ENCODE results near the gene ARID3B. TPM values are rescaled to one million over a fixed set of nuclear protein-coding genes. Genes with fewer than 3 reads are reported as not detected.
"Not testable (repeated sequence)": the region's sequence is repeated elsewhere in the genome, so short reads cannot be mapped to it uniquely, and the experiment has no call there.

Gene ARID3B
- total RNA-seq, 1 donor from 2014 or later, result 31.5 TPM

DNA sequence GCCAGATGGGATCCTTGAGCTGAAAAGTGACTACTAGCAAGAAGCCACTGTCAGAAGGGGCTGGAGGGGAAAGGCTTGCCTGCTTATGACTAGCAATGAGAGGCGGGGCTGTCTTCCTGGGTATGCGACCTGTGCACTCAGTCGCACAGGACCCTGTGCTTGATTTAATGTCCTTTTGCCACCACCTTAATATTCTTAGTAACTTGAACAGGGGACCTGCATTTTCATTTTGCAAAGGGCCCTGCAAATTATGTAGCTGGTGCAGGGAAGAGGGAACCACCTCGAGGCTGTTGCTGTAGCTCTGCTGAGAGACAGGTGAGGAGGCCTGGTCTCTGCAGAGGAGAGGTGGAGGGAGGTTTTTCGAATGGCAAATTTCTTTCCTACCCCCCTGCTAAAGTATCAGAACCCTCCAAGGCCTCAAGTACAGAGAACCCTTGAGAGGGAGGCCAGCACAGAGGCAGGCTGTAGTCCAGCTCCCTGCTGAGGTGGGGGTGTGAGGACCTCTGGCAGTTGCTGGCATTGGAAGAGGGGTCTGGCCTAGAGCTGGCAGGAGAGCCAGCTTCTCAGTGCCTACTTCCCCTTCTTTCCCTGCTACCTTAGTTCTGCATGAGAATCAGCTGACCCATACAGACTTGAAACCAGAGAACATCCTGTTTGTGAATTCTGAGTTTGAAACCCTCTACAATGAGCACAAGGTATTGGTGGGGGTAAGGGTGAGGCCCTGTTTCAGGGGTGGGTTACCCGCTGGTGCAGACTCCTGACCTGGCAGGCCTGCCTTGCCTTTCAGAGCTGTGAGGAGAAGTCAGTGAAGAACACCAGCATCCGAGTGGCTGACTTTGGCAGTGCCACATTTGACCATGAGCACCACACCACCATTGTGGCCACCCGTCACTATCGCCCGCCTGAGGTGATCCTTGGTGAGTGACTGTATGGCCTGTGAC lies 86.0 kb downstream of the ARID3B start:
- Histone ChIP-seq H3K4me2 (no peak overlapping the region), H3F3A (ENCODE audit: low read depth) (no peaks in the 10 kb centered on the region), H3K36me3 (no peaks in the 10 kb centered on the region), H3K4me1 (no peaks in the 10 kb centered on the region), H3K9ac (peak overlapping the region; percentile 2), H3K27ac (no peak overlapping the region), H3K79me2 (ENCODE audit: low read depth) (peaks cover 8% of the 10 kb centered on the region), H3K27me3 (no peaks in the 10 kb centered on the region), H3K4me3 (no peak overlapping the region), H3K9me3 (ENCODE audit: low read depth) (no peaks in the 10 kb centered on the region), H4K20me1 (ENCODE audit: low read depth) (peaks cover 42% of the 10 kb centered on the region), H2AFZ (replicated peaks) (no peak overlapping the region)
- Mint-ChIP-seq H3K27me3 (ENCODE audit: insufficient read depth, low read depth) (peaks cover 9% of the 10 kb centered on the region), H3K27ac (no peak overlapping the region), H3K36me3 (peaks cover 26% of the 10 kb centered on the region), H3K4me1 (no peaks in the 10 kb centered on the region), H3K9me3 (no peaks in the 10 kb centered on the region), H3K4me3 (no peak overlapping the region)
- TF ChIP-seq, protein P1, sequence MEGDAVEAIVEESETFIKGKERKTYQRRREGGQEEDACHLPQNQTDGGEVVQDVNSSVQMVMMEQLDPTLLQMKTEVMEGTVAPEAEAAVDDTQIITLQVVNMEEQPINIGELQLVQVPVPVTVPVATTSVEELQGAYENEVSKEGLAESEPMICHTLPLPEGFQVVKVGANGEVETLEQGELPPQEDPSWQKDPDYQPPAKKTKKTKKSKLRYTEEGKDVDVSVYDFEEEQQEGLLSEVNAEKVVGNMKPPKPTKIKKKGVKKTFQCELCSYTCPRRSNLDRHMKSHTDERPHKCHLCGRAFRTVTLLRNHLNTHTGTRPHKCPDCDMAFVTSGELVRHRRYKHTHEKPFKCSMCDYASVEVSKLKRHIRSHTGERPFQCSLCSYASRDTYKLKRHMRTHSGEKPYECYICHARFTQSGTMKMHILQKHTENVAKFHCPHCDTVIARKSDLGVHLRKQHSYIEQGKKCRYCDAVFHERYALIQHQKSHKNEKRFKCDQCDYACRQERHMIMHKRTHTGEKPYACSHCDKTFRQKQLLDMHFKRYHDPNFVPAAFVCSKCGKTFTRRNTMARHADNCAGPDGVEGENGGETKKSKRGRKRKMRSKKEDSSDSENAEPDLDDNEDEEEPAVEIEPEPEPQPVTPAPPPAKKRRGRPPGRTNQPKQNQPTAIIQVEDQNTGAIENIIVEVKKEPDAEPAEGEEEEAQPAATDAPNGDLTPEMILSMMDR (IDR thresholded peaks at IDR 0.05), result no peak
- DNase-seq (ENCODE audit: low spot score), result no peak

DNA sequence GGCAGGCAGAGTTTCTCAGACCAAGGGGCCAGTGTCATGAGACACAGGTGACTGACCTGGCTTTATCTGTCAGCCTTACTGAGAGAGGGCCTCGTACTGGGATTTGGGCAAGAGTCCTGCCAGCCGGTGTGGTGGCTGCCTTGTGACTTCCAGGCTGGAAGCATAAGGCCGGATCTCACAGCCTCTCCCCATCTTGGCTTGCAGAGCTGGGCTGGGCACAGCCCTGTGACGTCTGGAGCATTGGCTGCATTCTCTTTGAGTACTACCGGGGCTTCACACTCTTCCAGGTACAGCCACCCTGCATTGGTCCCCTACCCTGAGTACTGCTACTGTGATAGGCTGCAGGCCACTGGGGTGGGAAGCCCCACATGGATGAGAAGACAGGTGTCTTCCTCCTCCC lies 86.7 kb downstream of the ARID3B start:
- peaks cover 41% of the 10 kb centered on the region for H4K20me1 ChIP-seq (ENCODE audit: low read depth)
- H3K9ac ChIP-seq, result no peak overlapping the region
- peaks cover 20% of the 10 kb centered on the region for H3K36me3 Mint-ChIP-seq

DNA sequence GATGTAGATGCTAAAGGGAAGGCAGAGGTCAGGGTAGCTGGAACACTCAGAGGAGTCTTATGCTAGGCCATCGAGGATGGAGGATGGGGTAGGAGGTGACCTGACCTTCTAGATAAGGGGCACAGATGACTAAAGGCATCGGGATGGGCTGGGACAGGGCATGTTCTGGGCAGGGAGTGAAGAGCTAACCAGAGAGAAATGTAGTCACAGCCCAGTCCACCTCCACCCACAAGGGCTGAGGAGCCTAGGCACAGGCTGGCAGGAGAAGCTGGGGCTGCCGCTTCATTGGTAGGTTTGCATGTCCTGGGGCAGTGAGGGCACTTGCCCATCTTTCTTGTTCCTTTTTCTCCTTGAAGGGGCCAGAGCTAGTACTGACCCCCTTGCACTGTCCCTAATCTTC lies 87.2 kb downstream of the ARID3B start:
- no peaks in the 10 kb centered on the region for H3K79me2 ChIP-seq (ENCODE audit: low read depth)
- Mint-ChIP-seq H3K27me3 (ENCODE audit: insufficient read depth, low read depth) (peaks cover 9% of the 10 kb centered on the region), H3K27ac (no peak overlapping the region), H3K4me3 (no peak overlapping the region), H3K4me1 (no peaks in the 10 kb centered on the region), H3K36me3 (peaks cover 20% of the 10 kb centered on the region), H3K9me3 (no peaks in the 10 kb centered on the region)
- peaks cover 2% of the 10 kb centered on the region for H3F3A ChIP-seq (ENCODE audit: low read depth)
- no peak for DNase-seq (ENCODE audit: low spot score)
- no peak overlapping the region for H2AFZ ChIP-seq (replicated peaks)
- H3K9ac ChIP-seq, result no peak overlapping the region
- no peaks in the 10 kb centered on the region for H3K4me1 ChIP-seq
- no peak overlapping the region for H3K27ac ChIP-seq
- no peaks in the 10 kb centered on the region for H3K9me3 ChIP-seq (ENCODE audit: low read depth)
- no peaks in the 10 kb centered on the region for H3K27me3 ChIP-seq
- H4K20me1 ChIP-seq (ENCODE audit: low read depth), result peaks cover 43% of the 10 kb centered on the region
- no peaks in the 10 kb centered on the region for H3K36me3 ChIP-seq
- H3K4me3 ChIP-seq, result no peak overlapping the region
- TF ChIP-seq, protein P1 (IDR thresholded peaks at IDR 0.05), result no peak
- no peak for TF ChIP-seq EZH2 (IDR thresholded peaks at IDR 0.05)
- TF ChIP-seq EZH2phosphoT487 (IDR thresholded peaks at IDR 0.05), result no peak
- H3K4me2 ChIP-seq, result no peak overlapping the region

More for the DNA sequence above, 86.7 kb downstream of the ARID3B start:
- Histone ChIP-seq H3K4me3 (no peak overlapping the region), H3K4me2 (no peak overlapping the region), H3K9me3 (ENCODE audit: low read depth) (no peaks in the 10 kb centered on the region), H3K4me1 (no peaks in the 10 kb centered on the region), H3F3A (ENCODE audit: low read depth) (peaks cover 2% of the 10 kb centered on the region), H3K27me3 (no peaks in the 10 kb centered on the region), H3K36me3 (no peaks in the 10 kb centered on the region), H3K79me2 (ENCODE audit: low read depth) (peaks cover under 1% of the 10 kb centered on the region), H3K27ac (no peak overlapping the region), H2AFZ (replicated peaks) (no peak overlapping the region)
- no peak for TF ChIP-seq EZH2phosphoT487 (IDR thresholded peaks at IDR 0.05)
- DNase-seq (ENCODE audit: low spot score), result no peak
- Mint-ChIP-seq H3K9me3 (no peaks in the 10 kb centered on the region), H3K4me1 (no peaks in the 10 kb centered on the region), H3K27ac (no peak overlapping the region), H3K4me3 (no peak overlapping the region), H3K27me3 (ENCODE audit: insufficient read depth, low read depth) (peaks cover 9% of the 10 kb centered on the region)

DNA sequence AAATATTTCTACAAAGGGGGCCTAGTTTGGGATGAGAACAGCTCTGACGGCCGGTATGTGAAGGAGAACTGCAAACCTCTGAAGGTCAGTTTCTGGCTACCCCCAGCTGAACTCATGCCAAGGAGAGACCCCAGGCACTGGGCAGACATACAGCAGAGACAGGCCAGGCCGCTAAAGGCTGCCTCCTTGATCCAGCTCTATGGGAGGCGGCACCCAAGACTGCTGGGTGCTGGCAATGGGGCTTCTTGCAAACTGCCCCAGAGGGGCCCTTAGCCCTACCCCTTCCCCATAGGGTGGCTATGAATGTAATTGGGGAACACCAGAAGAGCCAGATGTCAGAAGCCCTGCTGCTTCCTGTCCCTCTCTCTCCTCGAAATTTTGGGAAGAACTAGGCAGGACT lies 87.9 kb downstream of the ARID3B start:
- H3K9me3 ChIP-seq (ENCODE audit: low read depth), result no peaks in the 10 kb centered on the region
- no peak overlapping the region for H3K9ac ChIP-seq
- no peak overlapping the region for H3K4me3 Mint-ChIP-seq
- H3K9me3 Mint-ChIP-seq, result no peaks in the 10 kb centered on the region
- no peaks in the 10 kb centered on the region for H3K27me3 ChIP-seq
- H3K27me3 Mint-ChIP-seq (ENCODE audit: insufficient read depth, low read depth), result peaks cover 9% of the 10 kb centered on the region
- no peak overlapping the region for H3K4me3 ChIP-seq
- H3K27ac ChIP-seq, result no peak overlapping the region
- H3K36me3 Mint-ChIP-seq, result peaks cover 17% of the 10 kb centered on the region
- no peaks in the 10 kb centered on the region for H3K4me1 ChIP-seq
- no peak overlapping the region for H3K4me2 ChIP-seq
- no peak overlapping the region for H2AFZ ChIP-seq (replicated peaks)
- no peak for DNase-seq (ENCODE audit: low spot score)
- no peaks in the 10 kb centered on the region for H3K4me1 Mint-ChIP-seq
- peaks cover 46% of the 10 kb centered on the region for H4K20me1 ChIP-seq (ENCODE audit: low read depth)
- no peak for TF ChIP-seq EZH2 (IDR thresholded peaks at IDR 0.05)
- TF ChIP-seq EZH2phosphoT487 (IDR thresholded peaks at IDR 0.05), result no peak
- TF ChIP-seq, protein P1 (IDR thresholded peaks at IDR 0.05), result no peak
- no peaks in the 10 kb centered on the region for H3K36me3 ChIP-seq
- H3K27ac Mint-ChIP-seq, result peak overlapping the region; percentile 69
- H3K79me2 ChIP-seq (ENCODE audit: low read depth), result no peaks in the 10 kb centered on the region
- H3F3A ChIP-seq (ENCODE audit: low read depth), result peaks cover 2% of the 10 kb centered on the region

DNA sequence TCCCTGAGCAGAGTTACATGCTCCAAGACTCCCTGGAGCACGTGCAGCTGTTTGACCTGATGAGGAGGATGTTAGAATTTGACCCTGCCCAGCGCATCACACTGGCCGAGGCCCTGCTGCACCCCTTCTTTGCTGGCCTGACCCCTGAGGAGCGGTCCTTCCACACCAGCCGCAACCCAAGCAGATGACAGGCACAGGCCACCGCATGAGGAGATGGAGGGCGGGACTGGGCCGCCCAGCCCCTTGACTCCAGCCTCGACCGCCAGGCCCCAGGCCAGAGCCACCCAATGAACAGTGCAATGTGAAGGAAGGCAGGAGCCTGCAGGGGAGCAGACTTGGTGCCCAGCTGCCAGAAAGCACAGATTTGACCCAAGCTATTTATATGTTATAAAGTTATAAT lies 88.7 kb downstream of the ARID3B start:
- H3K4me3 ChIP-seq; H3K27me3 Mint-ChIP-seq (ENCODE audit: insufficient read depth, low read depth); H3K4me1 ChIP-seq; H2AFZ ChIP-seq (replicated peaks); H3K27ac Mint-ChIP-seq; H3K4me1 Mint-ChIP-seq; H3K27ac ChIP-seq; H3K4me3 Mint-ChIP-seq; H3K9me3 ChIP-seq (ENCODE audit: low read depth); H3K9me3 Mint-ChIP-seq; H3K27me3 ChIP-seq; H3K79me2 ChIP-seq (ENCODE audit: low read depth); H3K9ac ChIP-seq; H3F3A ChIP-seq (ENCODE audit: low read depth); DNase-seq (ENCODE audit: low spot score); H3K4me2 ChIP-seq; H3K36me3 ChIP-seq: not testable (repeated sequence)
- H4K20me1 ChIP-seq (ENCODE audit: low read depth), result peaks cover 43% of the 10 kb centered on the region
- H3K36me3 Mint-ChIP-seq, result peaks cover 17% of the 10 kb centered on the region
